GM12801 (cell line): ENCODE results near the gene SLC5A3.

Source experiments
- CTCF ChIP-seq: IDR thresholded peaks from one replicate; pipeline ENCODE4 v1.5.1; 2011; ENCODE audit warnings: control low read depth; ENCODE audit not compliant: insufficient read length; ENCODE audit errors: extremely low read depth

SLC5A3 gene

DNA sequence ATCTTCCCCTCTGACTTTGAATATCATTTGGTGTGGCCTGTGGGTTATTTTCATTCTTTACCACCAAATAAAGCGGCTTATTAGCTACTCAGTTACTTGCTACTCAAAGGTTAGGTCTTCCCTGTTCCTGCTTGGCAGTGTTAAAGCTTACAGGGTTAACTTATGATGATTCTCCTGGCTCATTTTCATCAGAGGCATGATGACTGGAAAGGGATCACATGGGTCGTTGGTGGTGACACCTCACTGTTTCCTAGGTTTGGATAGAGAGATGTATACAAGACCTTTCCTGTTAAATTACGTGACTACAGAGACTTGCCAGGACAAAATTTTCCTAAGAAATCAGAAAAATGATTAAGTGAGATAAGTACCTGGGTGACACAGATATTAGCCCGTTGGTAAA lies 27.4 kb downstream of the SLC5A3 start:
- no peak for TF ChIP-seq CTCF

- TF ChIP-seq CTCF, result no peak
Observed at GRCh38 chr21:34105947-34106541, 32.7 kb downstream of the SLC5A3 start.

- no peak for TF ChIP-seq CTCF
Observed at GRCh38 chr21:34107606-34108005, 34.2 kb downstream of the SLC5A3 start.

- TF ChIP-seq CTCF, result no peak
Observed at GRCh38 chr21:34109075-34109474, 35.7 kb downstream of the SLC5A3 start.

- TF ChIP-seq CTCF, result no peak
Observed at GRCh38 chr21:34110594-34111202, 37.3 kb downstream of the SLC5A3 start.

DNA sequence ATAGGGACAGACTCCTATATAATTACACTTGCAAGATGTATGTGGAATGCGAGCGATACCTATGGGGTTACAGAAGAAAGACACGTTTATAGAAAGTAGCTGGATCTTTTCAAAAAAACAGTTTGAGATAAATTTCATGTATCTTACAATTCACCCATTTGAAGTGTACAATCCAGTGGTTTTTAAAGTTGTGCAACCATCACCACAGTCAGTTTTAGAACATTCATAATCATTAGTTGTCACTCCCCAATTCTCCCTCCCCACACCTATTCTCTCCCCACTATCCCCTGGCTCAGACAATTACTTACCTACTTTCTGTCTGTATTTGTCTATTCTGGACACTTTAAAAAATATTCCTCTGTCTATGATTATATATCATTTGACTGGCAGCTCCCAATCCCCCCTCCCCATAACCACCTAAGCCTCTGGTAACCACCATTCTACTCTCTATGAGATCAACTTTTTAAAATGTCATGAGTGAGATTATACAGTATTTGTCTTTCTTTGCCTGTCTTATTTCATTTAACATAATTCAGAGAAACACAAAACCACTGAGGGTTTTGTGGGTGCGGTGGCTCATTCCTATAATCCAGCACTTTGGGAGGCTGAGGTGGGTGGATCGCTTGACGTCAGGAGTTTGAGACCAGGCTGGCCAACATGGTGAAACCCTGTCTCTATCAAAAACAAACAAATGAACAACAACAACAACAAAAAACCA lies 39.1 kb downstream of the SLC5A3 start:
- TF ChIP-seq CTCF, result no peak

DNA sequence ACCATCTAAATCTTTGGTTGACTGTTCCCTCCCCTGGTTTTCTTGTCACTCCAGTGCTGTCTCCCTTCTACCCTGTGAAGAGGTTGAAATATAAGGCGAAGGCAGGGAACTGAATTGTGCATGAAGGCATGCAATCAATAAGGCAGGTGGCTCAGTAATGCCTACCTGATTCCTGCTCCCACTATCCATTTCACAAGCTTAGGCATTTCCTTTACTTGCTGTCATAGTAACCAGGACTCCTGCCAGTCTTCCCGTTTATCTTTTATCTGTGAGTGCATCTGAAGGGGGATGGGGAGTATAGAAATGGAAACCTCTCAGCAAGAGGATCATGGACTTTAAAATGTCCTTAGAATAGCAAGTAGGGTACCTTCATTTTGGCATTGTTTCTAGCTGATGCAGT lies 40.5 kb downstream of the SLC5A3 start:
- no peak for TF ChIP-seq CTCF
